NB4 (cell line): ENCODE measurements around the gene MYORG.

Experiments used
- DNase-seq: peaks from one replicate; pipeline ENCODE4 v3.0.0; 2010; ENCODE audit warnings: low read depth
- H3K4me3 ChIP-seq: one replicate; pipeline ENCODE4 v1.5.1; 2011; ENCODE audit warnings: mild to moderate bottlenecking, low read depth, low read length, moderate library complexity
- MYC ChIP-seq: IDR thresholded peaks from 2 replicates; pipeline ENCODE4 v1.6.1; 2011; ENCODE audit warnings: low read depth, low read length
- POLR2A ChIP-seq: IDR thresholded peaks from 2 replicates; pipeline ENCODE4 v1.6.1; 2011; ENCODE audit warnings: mild to moderate bottlenecking; ENCODE audit not compliant: insufficient read length; ENCODE audit errors: extremely low read depth
- TF ChIP-seq, protein P1 (sequence below): IDR thresholded peaks from one replicate; pipeline ENCODE4 v1.5.1; 2012; ENCODE audit warnings: low read depth, low read length
- TF ChIP-seq, protein P2 (sequence below): IDR thresholded peaks from 2 replicates; pipeline ENCODE4 v1.6.1; 2011; ENCODE audit warnings: low read depth, low read length

The MYORG gene

DNA sequence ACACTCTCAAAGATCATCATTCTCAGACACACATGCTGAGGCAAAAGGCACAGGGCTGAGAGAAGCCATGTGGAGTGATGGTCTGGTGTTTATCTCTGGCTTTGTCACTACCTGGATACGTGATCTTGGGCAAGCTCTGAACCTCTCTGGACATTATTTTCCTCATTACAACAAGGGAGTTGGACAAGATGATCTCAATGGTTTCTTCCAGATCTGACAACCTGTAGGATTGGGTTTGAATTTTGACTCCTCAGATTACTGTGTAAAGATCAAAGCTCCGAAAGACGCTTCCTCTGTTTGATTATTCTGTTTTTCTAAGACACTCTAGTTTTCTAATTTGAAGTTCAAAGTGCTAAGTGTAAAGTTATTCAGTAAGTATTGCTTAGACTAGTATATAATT is 27.4 kb downstream of the MYORG start:
- no peak overlapping the region for H3K4me3 ChIP-seq
- TF ChIP-seq, protein P1, sequence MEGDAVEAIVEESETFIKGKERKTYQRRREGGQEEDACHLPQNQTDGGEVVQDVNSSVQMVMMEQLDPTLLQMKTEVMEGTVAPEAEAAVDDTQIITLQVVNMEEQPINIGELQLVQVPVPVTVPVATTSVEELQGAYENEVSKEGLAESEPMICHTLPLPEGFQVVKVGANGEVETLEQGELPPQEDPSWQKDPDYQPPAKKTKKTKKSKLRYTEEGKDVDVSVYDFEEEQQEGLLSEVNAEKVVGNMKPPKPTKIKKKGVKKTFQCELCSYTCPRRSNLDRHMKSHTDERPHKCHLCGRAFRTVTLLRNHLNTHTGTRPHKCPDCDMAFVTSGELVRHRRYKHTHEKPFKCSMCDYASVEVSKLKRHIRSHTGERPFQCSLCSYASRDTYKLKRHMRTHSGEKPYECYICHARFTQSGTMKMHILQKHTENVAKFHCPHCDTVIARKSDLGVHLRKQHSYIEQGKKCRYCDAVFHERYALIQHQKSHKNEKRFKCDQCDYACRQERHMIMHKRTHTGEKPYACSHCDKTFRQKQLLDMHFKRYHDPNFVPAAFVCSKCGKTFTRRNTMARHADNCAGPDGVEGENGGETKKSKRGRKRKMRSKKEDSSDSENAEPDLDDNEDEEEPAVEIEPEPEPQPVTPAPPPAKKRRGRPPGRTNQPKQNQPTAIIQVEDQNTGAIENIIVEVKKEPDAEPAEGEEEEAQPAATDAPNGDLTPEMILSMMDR: no peak
- TF ChIP-seq POLR2A (no peak), MYC (no peak)
- TF ChIP-seq, protein P2, sequence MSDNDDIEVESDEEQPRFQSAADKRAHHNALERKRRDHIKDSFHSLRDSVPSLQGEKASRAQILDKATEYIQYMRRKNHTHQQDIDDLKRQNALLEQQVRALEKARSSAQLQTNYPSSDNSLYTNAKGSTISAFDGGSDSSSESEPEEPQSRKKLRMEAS: no peak
- DNase-seq: no peak

GRCh38 chr9:34347800-34348158 is 28.9 kb downstream of the MYORG start:
- no peak for DNase-seq
- TF ChIP-seq, protein P2: no peak
- TF ChIP-seq MYC: no peak
- TF ChIP-seq, protein P1: no peak
- TF ChIP-seq POLR2A: no peak
- H3K4me3 ChIP-seq: no peak overlapping the region

- TF ChIP-seq, protein P2: no peak
- TF ChIP-seq POLR2A: no peak
- TF ChIP-seq, protein P1: no peak
- H3K4me3 ChIP-seq: no peak overlapping the region
- DNase-seq: no peak
These were observed 29.6 kb downstream of the MYORG start for GRCh38 chr9:34346873-34347799.

DNA sequence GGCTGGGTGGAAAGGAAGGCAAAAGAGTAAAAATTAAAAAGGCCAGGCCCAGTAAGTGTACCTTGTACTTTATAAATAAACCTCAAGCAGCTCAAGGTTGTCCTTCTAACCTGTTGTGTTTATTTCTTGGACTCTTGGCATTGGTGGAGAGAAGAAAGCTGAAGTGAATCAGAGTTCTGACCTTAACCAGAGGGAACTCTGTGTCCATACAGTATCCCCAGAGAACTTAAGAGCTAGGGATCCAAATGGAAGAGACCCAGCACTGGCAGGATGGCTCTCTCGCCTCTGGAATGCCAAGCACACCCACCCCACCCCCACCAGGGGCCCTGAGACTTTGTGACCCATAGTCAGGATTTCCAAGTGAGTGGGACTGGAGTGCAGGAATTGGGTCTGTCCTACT is 33.1 kb downstream of the MYORG start:
- TF ChIP-seq, protein P2: no peak
- TF ChIP-seq POLR2A (no peak), MYC (no peak)
- TF ChIP-seq, protein P1: no peak
- no peak overlapping the region for H3K4me3 ChIP-seq
- no peak for DNase-seq

- no peak overlapping the region for H3K4me3 ChIP-seq
- TF ChIP-seq MYC (no peak), POLR2A (no peak)
- TF ChIP-seq, protein P1: no peak
- TF ChIP-seq, protein P2: no peak
- DNase-seq: no peak
These were observed 33.6 kb downstream of the MYORG start for GRCh38 chr9:34343090-34343489.
